DND-41 (cell line): ENCODE results near the gene GABRG3.

Source experiments
- CTCF ChIP-seq: IDR thresholded peaks from 2 replicates; pipeline ENCODE4 v1.5.1; 2012; ENCODE audit warnings: borderline replicate concordance, low read length, moderate library complexity, mild to moderate bottlenecking; ENCODE audit not compliant: poor library complexity, severe bottlenecking; ENCODE audit errors: extremely low read depth
- EZH2 ChIP-seq: IDR thresholded peaks from 3 replicates; pipeline ENCODE4 v1.6.1; 2012; ENCODE audit warnings: borderline replicate concordance, low read depth, mild to moderate bottlenecking, moderate library complexity, low read length, inconsistent platforms; ENCODE audit not compliant: severe bottlenecking

GRCh38 chr15:27500206-27500605 lies 529.2 kb downstream of the GABRG3 start:
- TF ChIP-seq CTCF (no peak), EZH2 (no peak)
